Mesendoderm (in vitro differentiated cells): ENCODE results near the gene CAT.
"Not testable (repeated sequence)": the region's sequence is repeated elsewhere in the genome, so short reads cannot be mapped to it uniquely, and the experiment has no call there.

ENCODE experiments used
- DNase-seq: peaks from one replicate; pipeline ENCODE4 v3.0.0; 2013
- H2AK5ac ChIP-seq: 2 replicates; pipeline ENCODE4 v1.6.1; 2013; ENCODE audit warnings: low read length, inconsistent platforms
- H2BK120ac ChIP-seq: 2 replicates; pipeline ENCODE4 v1.6.1; 2013; ENCODE audit warnings: low read depth, mild to moderate bottlenecking, low read length, moderate library complexity, mixed read lengths
- H2BK15ac ChIP-seq: replicated peaks from 2 replicates; pipeline ENCODE4 v1.6.1; 2013; ENCODE audit warnings: low read depth, mild to moderate bottlenecking, moderate library complexity
- H2BK5ac ChIP-seq: 2 replicates; pipeline ENCODE4 v1.6.1; 2013; ENCODE audit warnings: low read length, inconsistent platforms
- H3K18ac ChIP-seq: 2 replicates; pipeline ENCODE4 v1.6.1; 2013; ENCODE audit warnings: mild to moderate bottlenecking, low read length, mixed read lengths
- H3K23ac ChIP-seq: one replicate; pipeline ENCODE4 v1.6.1; 2013; ENCODE audit warnings: low read length
- H3K27ac ChIP-seq: 2 replicates; pipeline ENCODE4 v1.5.1; 2013; ENCODE audit warnings: low read depth, mild to moderate bottlenecking, inconsistent platforms, low read length, moderate library complexity
- H3K27me3 ChIP-seq: 2 replicates; pipeline ENCODE4 v1.6.1; 2013; ENCODE audit warnings: low read length, control low read depth, mild to moderate bottlenecking, inconsistent platforms; ENCODE audit not compliant: insufficient read depth, poor library complexity
- H3K36me3 ChIP-seq: 2 replicates; pipeline ENCODE4 v1.6.1; 2013; ENCODE audit warnings: low read length, inconsistent platforms; ENCODE audit not compliant: control insufficient read depth, insufficient read depth
- H3K4ac ChIP-seq: one replicate; pipeline ENCODE4 v1.6.1; 2013; ENCODE audit warnings: low read depth, mild to moderate bottlenecking, low read length, moderate library complexity
- H3K4me1 ChIP-seq: 2 replicates; pipeline ENCODE4 v1.6.1; 2013; ENCODE audit warnings: low read depth, low read length, inconsistent platforms; ENCODE audit not compliant: control insufficient read depth
- H3K4me2 ChIP-seq: 2 replicates; pipeline ENCODE4 v1.6.1; 2013; ENCODE audit warnings: low read length
- H3K4me3 ChIP-seq: 2 replicates; pipeline ENCODE4 v1.5.1; 2013; ENCODE audit warnings: mild to moderate bottlenecking, low read length
- H3K56ac ChIP-seq: one replicate; pipeline ENCODE4 v1.6.1; 2013; ENCODE audit warnings: low read length
- H3K79me1 ChIP-seq: 2 replicates; pipeline ENCODE4 v1.6.1; 2013; ENCODE audit warnings: low read length, inconsistent platforms
- H3K79me2 ChIP-seq: 2 replicates; pipeline ENCODE4 v1.6.1; 2013; ENCODE audit warnings: mild to moderate bottlenecking, low read length; ENCODE audit not compliant: control insufficient read depth, insufficient read depth
- H3K9ac ChIP-seq: 2 replicates; pipeline ENCODE4 v1.6.1; 2013; ENCODE audit warnings: low read length, inconsistent platforms
- H4K5ac ChIP-seq: one replicate; pipeline ENCODE4 v1.6.1; 2013; ENCODE audit warnings: low read length
- H4K8ac ChIP-seq: one replicate; pipeline ENCODE4 v1.6.1; 2013; ENCODE audit warnings: low read depth, mild to moderate bottlenecking, control low read depth, low read length, moderate library complexity
- WGBS: extraction: QIAGEN DNeasy Blood & Tissue Kit; methylation state at CpG from one replicate; pipeline ENCODE4 v1.1.7; 2013; ENCODE audit warnings: low lambda C conversion rate, missing lambda C conversion rate; ENCODE audit not compliant: insufficient coverage; ENCODE audit errors: extremely low coverage; 5-methylcytosine and 5-hydroxymethylcytosine counted together

Gene CAT

GRCh38 chr11:34416766-34417165 lies 22.0 kb upstream of the CAT start:
- H3K27me3 ChIP-seq = no peaks in the 10 kb centered on the region
- no CpG with 5 or more reads among the region's 3 CpGs for WGBS
- no peak overlapping the region for H2BK15ac ChIP-seq
- H3K4me1 ChIP-seq = no peaks in the 10 kb centered on the region
- H3K4ac ChIP-seq = no peak overlapping the region
- no peak overlapping the region for H4K8ac ChIP-seq
- no peak overlapping the region for H3K9ac ChIP-seq
- no peaks in the 10 kb centered on the region for H3K36me3 ChIP-seq
- H2AK5ac ChIP-seq = no peak overlapping the region
- no peak overlapping the region for H3K27ac ChIP-seq
- no peak overlapping the region for H3K56ac ChIP-seq
- no peaks in the 10 kb centered on the region for H3K79me1 ChIP-seq
- no peak overlapping the region for H2BK120ac ChIP-seq
- no peak overlapping the region for H4K5ac ChIP-seq
- H3K4me2 ChIP-seq = no peak overlapping the region
- H2BK5ac ChIP-seq = no peak overlapping the region
- no peak overlapping the region for H3K23ac ChIP-seq
- no peak for DNase-seq
- H3K79me2 ChIP-seq = no peaks in the 10 kb centered on the region
- H3K4me3 ChIP-seq = no peak overlapping the region
- H3K18ac ChIP-seq = no peak overlapping the region

GRCh38 chr11:34417202-34417601 lies 21.5 kb upstream of the CAT start:
- no peak overlapping the region for H2BK120ac ChIP-seq
- no CpG with 5 or more reads among the region's 1 CpG for WGBS
- H4K5ac ChIP-seq = no peak overlapping the region
- H3K79me1 ChIP-seq = no peaks in the 10 kb centered on the region
- H3K27ac ChIP-seq = no peak overlapping the region
- H3K56ac ChIP-seq = no peak overlapping the region
- H3K79me2 ChIP-seq = no peaks in the 10 kb centered on the region
- H4K8ac ChIP-seq = no peak overlapping the region
- no peak for DNase-seq
- no peak overlapping the region for H3K9ac ChIP-seq
- no peak overlapping the region for H3K4me3 ChIP-seq
- no peaks in the 10 kb centered on the region for H3K4me1 ChIP-seq
- H2AK5ac ChIP-seq = no peak overlapping the region
- no peak overlapping the region for H2BK15ac ChIP-seq
- H3K36me3 ChIP-seq = no peaks in the 10 kb centered on the region
- H3K4me2 ChIP-seq = no peak overlapping the region
- no peak overlapping the region for H3K18ac ChIP-seq
- H3K27me3 ChIP-seq = no peaks in the 10 kb centered on the region
- no peak overlapping the region for H2BK5ac ChIP-seq
- no peak overlapping the region for H3K23ac ChIP-seq
- H3K4ac ChIP-seq = no peak overlapping the region

GRCh38 chr11:34419158-34419557 lies 19.6 kb upstream of the CAT start:
- H3K23ac ChIP-seq = no peak overlapping the region
- no peak overlapping the region for H3K18ac ChIP-seq
- H4K8ac ChIP-seq = no peak overlapping the region
- no peak overlapping the region for H3K27ac ChIP-seq
- H3K9ac ChIP-seq = no peak overlapping the region
- H3K4me1 ChIP-seq = no peaks in the 10 kb centered on the region
- H4K5ac ChIP-seq = no peak overlapping the region
- no peaks in the 10 kb centered on the region for H3K79me2 ChIP-seq
- no CpG with 5 or more reads among the region's 2 CpGs for WGBS
- no peak for DNase-seq
- H3K4ac ChIP-seq = no peak overlapping the region
- H3K56ac ChIP-seq = no peak overlapping the region
- H3K79me1 ChIP-seq = no peaks in the 10 kb centered on the region
- no peak overlapping the region for H2AK5ac ChIP-seq
- no peak overlapping the region for H3K4me2 ChIP-seq
- H3K36me3 ChIP-seq = no peaks in the 10 kb centered on the region
- no peak overlapping the region for H2BK15ac ChIP-seq
- H2BK5ac ChIP-seq = no peak overlapping the region
- no peak overlapping the region for H2BK120ac ChIP-seq
- no peak overlapping the region for H3K4me3 ChIP-seq
- H3K27me3 ChIP-seq = no peaks in the 10 kb centered on the region

GRCh38 chr11:34423300-34423699 lies 15.4 kb upstream of the CAT start:
- Histone ChIP-seq H3K79me2 (no peaks in the 10 kb centered on the region), H3K9ac (no peak overlapping the region), H3K23ac (no peak overlapping the region), H3K18ac (no peak overlapping the region), H2BK120ac (no peak overlapping the region), H2BK15ac (no peak overlapping the region), H3K4me3 (no peak overlapping the region), H3K36me3 (no peaks in the 10 kb centered on the region), H4K5ac (no peak overlapping the region), H2BK5ac (no peak overlapping the region), H3K27ac (no peak overlapping the region), H3K4me1 (no peaks in the 10 kb centered on the region), H3K56ac (no peak overlapping the region), H3K4me2 (no peak overlapping the region), H2AK5ac (no peak overlapping the region), H3K79me1 (no peaks in the 10 kb centered on the region), H4K8ac (no peak overlapping the region), H3K4ac (no peak overlapping the region), H3K27me3 (no peaks in the 10 kb centered on the region)
- DNase-seq = peak; percentile 24
- WGBS = no CpG with 5 or more reads among the region's 7 CpGs

GRCh38 chr11:34424826-34425225 lies 13.9 kb upstream of the CAT start:
- H3K9ac ChIP-seq, H4K5ac ChIP-seq, H3K18ac ChIP-seq, H4K8ac ChIP-seq, H3K79me1 ChIP-seq, DNase-seq, H3K4ac ChIP-seq, H3K36me3 ChIP-seq, H3K27ac ChIP-seq, H2BK5ac ChIP-seq, H3K79me2 ChIP-seq, H3K4me2 ChIP-seq, H2BK15ac ChIP-seq, H3K4me1 ChIP-seq, H3K23ac ChIP-seq, H3K4me3 ChIP-seq, H2AK5ac ChIP-seq, H3K56ac ChIP-seq, H3K27me3 ChIP-seq, H2BK120ac ChIP-seq: not testable (repeated sequence)
- WGBS = no CpG with 5 or more reads among the region's 2 CpGs

- WGBS = no CpG with 5 or more reads among the region's 1 CpG
Measured at GRCh38 chr11:34425360-34425759, 13.4 kb upstream of the CAT start.

More at GRCh38 chr11:34425360-34425759, 13.4 kb upstream of the CAT start:
- Histone ChIP-seq H3K4ac (no peak overlapping the region), H3K36me3 (no peaks in the 10 kb centered on the region), H2AK5ac (no peak overlapping the region), H3K4me1 (no peaks in the 10 kb centered on the region), H2BK5ac (no peak overlapping the region), H3K4me3 (no peak overlapping the region), H3K79me1 (no peaks in the 10 kb centered on the region), H2BK120ac (no peak overlapping the region), H3K27ac (no peak overlapping the region), H3K79me2 (no peaks in the 10 kb centered on the region), H4K8ac (no peak overlapping the region), H3K23ac (no peak overlapping the region), H3K9ac (no peak overlapping the region), H3K18ac (no peak overlapping the region), H4K5ac (no peak overlapping the region), H2BK15ac (no peak overlapping the region), H3K56ac (no peak overlapping the region), H3K27me3 (no peaks in the 10 kb centered on the region), H3K4me2 (no peak overlapping the region)
- DNase-seq = no peak
